CD4-positive, alpha-beta T cell treated with Interleukin-12 subunit alpha and Interleukin-12 subunit beta, for 1 hour (primary cell): Measurements from ENCODE around the gene WT1.
"Not testable (repeated sequence)": the region's sequence is repeated elsewhere in the genome, so short reads cannot be mapped to it uniquely, and the experiment has no call there.

Source experiments
- DNase-seq: peaks from one replicate; pipeline ENCODE4 v3.0.0-alpha.2; 2020

WT1 gene

GRCh38 chr11:32435511-32435941, at the start of gene WT1:
Gene WT1, minus strand, starts transcription at chr11:32435539.
- no peak for DNase-seq

DNA sequence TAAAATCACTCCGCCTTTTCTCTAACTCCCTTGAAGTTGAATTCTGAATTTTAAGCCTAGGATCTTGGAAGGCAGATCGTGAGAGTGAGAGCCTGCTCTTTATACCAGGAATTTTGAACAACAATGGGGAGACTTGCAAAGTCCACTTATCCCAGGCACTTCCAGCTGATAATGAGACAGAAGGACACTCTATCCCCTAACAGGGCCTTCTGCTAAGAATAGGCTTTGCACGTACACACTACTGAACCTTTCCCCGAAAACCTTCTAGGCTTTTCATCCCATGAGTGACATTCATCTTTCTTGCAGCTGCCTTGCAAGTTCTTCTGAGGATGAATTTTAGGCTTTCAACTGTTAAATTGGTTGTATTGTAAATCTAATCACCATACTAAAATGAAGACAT, 44.0 kb upstream of the WT1 start:
- no peak for DNase-seq

- DNase-seq, result no peak
Observed at GRCh38 chr11:32478277-32478731, 43.0 kb upstream of the WT1 start.

DNA sequence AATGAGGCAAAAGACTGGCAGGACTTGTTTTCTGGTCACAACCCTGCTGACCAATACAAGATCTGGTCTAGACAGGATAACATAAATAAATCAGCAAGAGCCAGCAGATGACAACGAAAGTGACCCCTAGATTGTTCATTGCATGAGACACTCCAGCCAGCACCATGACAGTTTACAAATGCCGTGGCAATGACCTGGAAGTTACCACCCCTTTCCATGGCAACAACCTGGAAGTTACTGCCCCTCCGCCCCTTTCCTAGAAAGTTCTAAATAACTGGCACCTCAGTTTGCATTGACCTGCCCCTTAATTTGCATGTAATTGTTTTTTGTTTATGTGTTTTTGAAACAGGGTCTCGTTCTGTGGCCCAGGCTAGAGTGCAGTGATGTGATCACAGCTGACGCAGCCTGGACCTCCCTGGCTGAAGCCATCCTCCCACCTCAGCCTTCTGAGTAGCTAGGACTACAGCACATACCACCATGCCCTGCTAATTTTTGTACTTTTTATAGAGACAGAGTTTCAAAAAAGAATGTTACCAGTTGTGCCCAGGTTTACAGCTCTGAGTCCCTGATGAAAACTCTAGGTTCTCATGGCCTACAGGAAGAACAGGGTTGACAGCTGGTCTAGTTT, 38.1 kb upstream of the WT1 start:
- no peak for DNase-seq

DNA sequence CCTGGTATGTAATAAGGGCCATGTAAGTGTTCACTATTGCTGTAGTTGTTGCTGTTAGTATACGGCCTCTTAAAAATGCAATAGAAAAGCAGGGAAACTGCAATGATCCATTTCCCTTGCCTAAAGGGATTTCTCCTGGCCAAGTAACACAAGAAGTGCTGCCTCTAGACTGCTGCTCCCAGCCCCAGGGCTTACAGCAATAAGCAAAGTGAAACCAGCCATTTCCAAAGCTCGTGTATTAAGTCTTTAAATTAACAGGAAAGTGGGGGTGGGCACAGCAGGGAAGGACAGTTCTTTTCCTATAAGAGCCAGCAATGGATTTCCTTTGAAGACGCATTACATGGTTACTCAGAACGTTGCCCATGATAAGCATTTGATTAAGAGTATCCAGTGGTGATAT, 36.9 kb upstream of the WT1 start:
- no peak for DNase-seq

- DNase-seq, result not testable (repeated sequence)
Observed at GRCh38 chr11:32471544-32471943, 36.2 kb upstream of the WT1 start.

GRCh38 chr11:32469791-32470190, 34.5 kb upstream of the WT1 start:
- DNase-seq, result no peak

DNA sequence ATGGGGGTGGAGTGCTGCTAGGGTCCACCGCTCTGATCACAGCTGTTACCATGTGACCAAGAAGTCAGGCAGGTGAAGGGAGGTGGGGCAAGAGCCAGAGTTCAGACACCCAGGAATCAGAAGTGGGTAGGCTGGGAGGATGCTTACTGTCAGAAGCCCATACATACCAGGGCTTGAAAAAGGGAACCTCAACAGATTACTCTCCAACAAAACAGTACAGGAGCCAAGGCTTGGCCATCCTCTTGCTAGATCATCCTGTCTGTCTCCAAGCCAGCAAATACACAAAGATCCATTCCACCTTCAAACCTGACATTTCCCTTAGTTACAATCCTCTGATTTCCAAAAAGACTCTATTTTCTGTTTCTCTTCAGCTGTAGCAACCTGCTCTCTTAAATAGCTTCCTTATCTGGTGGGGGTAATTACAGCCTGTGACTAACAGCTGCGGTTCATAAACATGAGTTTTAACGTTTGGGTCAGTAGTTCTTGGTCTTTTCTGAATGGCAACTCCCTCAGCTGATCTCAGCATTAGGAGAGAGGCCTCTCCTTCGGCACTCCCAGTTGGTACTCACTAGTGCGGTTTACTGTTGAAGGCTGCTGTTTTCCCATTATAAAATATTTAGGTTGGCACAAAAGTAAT, 31.1 kb upstream of the WT1 start:
- DNase-seq, result no peak

DNA sequence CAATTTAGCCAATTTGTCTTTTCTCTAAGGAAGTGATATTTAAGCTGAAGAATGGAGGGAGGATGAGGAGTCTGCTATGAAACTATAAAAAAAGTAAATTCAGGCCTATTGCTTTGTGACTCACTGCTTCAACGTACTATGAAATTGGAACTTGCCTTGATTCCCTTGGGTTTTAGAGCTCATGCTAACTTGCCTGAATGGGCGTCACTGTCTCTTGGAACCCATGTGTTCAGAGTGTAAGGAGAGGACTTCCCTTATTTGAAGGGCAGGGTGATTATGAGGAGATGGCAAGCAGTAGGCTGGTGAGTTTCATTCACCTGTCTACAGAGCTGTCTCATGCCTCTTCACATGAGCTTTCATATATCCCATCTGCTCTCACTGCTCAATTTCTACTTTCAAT, 28.7 kb upstream of the WT1 start:
- DNase-seq, result no peak

- no peak for DNase-seq
Observed at GRCh38 chr11:32462011-32462690, 26.8 kb upstream of the WT1 start.

GRCh38 chr11:32456864-32457263, 21.5 kb upstream of the WT1 start:
- DNase-seq, result no peak

GRCh38 chr11:32454993-32455392, 19.7 kb upstream of the WT1 start:
- no peak for DNase-seq

DNA sequence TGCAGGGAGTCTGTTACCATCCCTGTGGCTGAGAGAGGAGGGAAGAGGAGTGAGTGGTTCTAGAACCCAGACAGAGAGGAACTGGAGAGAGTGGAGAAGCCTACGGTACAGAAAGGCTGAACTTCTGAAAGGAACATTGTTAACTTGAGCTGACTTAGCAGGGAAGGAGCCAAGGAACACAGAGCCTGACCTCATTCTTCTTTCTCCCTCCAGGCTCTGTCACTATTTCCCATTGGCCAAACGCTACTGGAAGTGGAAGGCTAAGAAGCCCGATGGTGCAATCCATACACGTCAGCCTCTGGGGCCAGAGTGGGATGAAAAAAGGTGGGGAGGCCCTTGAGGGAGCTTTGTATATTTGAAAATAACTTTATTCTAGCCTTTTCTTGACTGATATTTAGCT, 16.5 kb upstream of the WT1 start:
- DNase-seq, result no peak

- no peak for DNase-seq
Observed at GRCh38 chr11:32450372-32450771, 15.0 kb upstream of the WT1 start.

DNA sequence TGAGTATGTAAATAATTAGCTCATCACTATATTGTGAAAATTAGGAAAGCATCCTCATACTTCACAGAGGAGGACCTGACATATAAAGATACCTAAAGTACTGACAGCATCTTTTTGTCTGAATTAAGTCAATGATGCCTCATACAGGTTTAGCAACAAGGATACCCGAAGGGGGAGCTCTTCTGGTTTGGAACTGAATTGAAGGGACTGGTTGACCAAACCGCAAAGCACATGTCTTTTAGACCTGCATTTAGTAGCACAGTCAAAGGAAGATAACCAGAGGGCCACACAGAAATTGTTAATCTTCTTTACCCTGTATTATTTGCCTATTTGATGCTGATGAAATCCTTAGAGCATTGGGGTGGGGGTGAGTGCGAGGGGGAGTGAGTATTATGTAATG, 12.9 kb upstream of the WT1 start:
- no peak for DNase-seq

- no peak for DNase-seq
Observed at GRCh38 chr11:32447252-32447651, 11.9 kb upstream of the WT1 start.

DNA sequence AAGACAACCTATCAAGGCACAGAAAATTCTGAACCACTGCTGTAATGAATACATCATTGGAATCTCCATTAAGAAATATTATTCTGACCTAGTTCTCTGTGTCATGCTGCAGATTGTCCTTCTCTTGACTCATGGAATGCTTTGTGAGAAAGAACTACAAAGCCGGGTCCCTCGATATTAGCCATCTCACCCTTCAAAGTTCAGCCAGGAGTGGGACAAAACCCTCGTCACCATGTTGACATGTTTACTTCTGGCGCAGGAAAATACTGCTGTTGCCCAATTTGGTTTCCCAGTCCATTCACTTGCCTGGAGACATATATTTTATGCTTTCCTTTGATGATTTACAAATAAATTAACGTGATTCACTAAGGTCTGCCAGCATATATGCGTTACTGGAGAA, 10.9 kb upstream of the WT1 start:
- no peak for DNase-seq

GRCh38 chr11:32444186-32444585, 8.8 kb upstream of the WT1 start:
- DNase-seq, result no peak

- DNase-seq, result no peak
Observed at GRCh38 chr11:32440916-32441315, 5.6 kb upstream of the WT1 start.

DNA sequence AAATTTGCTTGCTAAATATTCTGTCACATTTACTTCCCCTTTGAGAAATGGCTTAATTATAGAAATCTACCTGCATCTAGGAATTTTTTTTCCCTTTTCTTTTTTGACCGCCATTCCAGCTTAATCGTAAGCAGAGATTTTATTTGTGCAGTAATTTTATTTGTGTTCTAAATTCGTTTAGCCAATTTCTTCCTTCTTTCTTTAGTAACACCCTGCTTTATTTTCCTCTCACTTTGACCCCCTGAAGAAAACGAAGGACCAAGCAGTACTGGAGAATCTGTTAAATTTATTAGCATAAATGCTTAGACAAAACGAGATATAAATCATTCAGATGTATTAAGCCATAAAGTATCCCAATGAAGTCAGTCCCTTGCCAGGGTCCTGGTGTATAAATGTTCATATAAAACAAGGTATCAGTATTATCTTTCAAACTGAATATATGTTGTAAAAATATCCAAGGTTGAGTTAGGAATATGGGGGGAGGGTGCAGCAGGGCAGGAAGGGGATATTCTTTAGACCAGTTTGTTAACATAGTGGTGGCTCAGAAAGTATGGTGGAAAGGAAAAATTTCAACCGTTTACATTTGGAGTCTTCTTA, 5.1 kb upstream of the WT1 start:
- DNase-seq, result no peak

DNA sequence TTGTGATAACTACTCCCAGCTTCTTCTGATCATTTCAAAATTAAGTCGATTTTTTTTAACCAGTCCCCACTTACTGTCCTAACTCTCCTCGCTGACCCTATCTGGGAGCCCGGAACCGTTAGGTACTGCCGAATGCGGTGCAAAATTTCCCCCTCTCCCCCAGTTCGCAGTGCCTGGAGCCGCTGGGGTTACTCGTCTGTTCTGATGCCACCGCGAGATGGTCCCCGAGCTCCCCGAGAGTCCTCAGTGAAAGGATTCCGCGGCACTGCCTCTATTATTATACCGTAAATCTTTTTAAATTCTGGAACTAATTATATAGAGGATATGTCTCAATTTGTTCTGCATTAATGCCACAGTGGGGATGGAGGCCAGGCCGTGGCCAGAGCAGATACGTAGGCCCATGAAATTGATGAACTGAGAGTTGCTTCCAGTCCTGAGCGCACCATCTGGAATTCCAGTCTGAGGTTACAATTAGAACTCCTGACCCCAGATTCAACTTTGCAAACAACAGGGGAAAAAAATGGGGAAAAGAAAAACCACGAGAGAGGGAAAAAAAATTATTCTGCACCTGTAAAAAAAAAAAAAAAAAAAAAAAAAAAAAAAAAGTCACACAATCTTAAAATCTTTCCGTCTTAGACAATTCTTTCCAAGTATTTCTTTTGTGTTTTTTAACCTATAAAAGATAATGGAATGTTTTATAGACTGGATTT, 4.3 kb upstream of the WT1 start:
- no peak for DNase-seq

GRCh38 chr11:32438866-32439489, 3.6 kb upstream of the WT1 start:
- DNase-seq, result no peak

GRCh38 chr11:32438346-32438865, 3.1 kb upstream of the WT1 start:
- DNase-seq, result no peak
